NCI-H2196 (cell line): ENCODE data around the gene BEND5.

Experiments used
- DNase-seq: peaks from one replicate; lab custom pipeline; 2025; ENCODE audit not compliant: unreplicated experiment; lab: John Stamatoyannopoulos, UW

BEND5 gene

DNA sequence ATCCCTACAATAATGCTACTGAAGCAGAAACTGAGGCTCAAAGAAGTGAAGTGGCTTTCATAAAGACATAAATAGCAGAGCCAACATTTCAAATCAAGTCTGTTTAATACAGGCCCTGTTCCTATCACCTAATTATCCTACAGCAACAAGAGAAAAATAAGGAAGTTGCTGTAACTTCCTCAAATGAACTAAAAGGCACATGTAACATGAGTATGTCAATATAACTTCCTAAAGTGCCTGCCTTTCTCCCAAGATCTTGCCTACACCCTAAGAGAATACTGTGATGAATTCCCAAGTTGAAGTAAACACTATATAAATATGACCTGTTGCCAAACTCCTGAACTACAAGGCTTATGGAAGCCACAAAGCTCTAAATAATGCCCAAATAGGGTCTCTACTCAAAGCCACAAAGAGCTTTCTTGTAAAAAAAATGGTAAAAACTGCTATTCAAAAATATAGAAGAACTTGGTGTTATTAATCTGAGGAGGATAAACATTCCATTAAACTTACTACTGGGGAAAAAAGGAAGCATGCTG lies 8.6 kb downstream of the BEND5 start:
- no peak for DNase-seq

DNA sequence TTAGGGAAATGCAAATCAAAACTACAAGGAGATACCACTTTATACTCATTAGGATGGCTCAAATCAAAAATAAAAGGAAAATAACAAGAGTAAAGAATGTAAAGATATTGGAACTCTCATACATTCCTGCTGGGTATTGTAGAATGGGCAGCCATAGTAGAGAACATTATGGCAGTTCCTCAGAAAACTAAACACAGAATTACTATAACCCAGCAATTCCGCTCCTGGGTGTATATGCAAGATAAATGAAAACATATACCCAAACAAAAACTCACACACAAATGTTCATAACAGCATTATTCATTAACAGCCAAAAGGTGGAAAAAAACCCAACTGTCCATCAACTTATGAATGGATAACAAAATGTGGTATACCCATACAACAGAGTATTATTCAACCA lies 11.4 kb downstream of the BEND5 start:
- no peak for DNase-seq

- no peak for DNase-seq
Observed at GRCh38 chr1:48761986-48762385, 14.7 kb downstream of the BEND5 start.

DNA sequence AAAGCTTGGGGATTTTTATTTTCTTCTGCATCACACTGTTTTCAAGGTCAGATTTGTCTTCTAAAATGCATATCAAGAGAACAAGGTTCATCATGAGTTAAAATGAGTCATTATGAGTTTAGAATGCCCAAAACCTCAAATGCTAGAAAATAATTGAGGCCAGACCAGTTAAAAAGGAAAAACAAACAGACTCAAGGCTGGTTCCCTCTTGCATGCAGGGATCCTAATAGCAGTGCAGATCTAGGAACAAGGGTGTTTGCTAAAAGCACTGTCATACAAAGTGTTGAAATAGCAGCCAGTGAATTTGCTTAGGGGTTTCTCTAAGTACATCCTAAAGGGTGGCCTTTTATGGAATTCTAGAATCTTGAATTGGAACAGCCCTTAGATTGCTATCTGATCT lies 15.3 kb downstream of the BEND5 start:
- DNase-seq: no peak

DNA sequence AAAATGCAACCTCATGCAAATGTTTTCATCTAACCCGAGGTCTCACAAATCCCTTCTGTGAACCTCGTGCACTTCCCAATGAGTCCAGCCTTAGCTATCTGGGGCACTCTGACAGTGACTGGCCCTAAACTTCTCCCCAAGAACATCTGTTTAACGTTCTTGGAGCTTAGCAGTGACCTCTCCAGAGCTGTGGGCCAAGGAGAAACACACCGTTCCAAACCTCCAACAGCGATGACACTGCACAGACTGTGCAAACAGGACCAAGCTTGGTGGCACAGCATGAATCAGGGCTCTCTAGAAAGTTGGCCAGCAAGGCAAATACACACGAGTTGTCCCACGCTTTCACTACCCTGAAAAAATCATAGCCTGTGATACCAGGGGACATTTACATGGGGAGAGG lies 15.8 kb downstream of the BEND5 start:
- DNase-seq: no peak

DNA sequence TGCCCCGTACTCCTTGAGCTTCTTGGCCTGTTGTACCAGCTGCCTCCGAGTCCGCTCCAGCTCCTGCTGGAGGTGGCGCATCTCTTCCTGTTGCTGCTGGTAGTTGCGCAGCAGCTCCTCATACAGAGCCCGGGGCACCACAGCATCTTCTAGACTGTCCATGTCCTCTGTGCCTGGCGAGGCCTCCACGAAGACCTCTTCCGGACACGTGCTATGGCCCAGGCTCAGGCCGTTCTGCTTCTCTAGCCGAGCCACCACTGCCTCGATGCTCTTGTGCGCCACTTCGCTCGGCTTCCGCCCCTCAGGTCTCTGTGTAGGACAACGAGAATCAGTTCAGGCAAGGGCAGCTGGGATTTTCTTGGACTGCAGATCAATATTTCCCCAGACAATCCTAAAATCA lies 17.7 kb downstream of the BEND5 start:
- no peak for DNase-seq

- DNase-seq: no peak
Observed at GRCh38 chr1:48757363-48757762, 19.3 kb downstream of the BEND5 start.

GRCh38 chr1:48756683-48757316 lies 19.9 kb downstream of the BEND5 start:
- DNase-seq: no peak

GRCh38 chr1:48753293-48753692 lies 23.4 kb downstream of the BEND5 start:
- DNase-seq: no peak

GRCh38 chr1:48750109-48750508 lies 26.6 kb downstream of the BEND5 start:
- DNase-seq: no peak

GRCh38 chr1:48749068-48749467 lies 27.6 kb downstream of the BEND5 start:
- no peak for DNase-seq

DNA sequence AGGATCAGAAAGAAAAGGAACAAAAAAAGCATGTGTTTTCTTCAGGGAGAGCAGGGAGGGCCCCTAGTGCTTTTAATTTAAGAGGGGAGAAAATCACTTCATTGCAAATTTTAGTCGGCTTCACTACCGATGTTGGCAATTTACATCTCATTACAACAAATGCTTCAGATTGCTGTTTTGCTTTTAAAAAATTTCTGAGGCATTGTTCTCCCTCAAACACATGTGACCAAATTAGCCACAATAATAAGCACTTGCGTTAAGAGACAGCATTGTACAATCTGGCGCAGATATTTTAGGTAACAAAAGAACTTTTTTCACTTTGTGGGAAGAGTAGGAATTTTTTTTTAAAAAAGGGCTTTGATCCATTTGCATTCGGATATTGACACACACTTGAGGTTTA lies 29.8 kb downstream of the BEND5 start:
- no peak for DNase-seq

GRCh38 chr1:48744032-48744431 lies 32.7 kb downstream of the BEND5 start:
- DNase-seq: no peak

- DNase-seq: no peak
Observed at GRCh38 chr1:48743480-48743879, 33.2 kb downstream of the BEND5 start.

DNA sequence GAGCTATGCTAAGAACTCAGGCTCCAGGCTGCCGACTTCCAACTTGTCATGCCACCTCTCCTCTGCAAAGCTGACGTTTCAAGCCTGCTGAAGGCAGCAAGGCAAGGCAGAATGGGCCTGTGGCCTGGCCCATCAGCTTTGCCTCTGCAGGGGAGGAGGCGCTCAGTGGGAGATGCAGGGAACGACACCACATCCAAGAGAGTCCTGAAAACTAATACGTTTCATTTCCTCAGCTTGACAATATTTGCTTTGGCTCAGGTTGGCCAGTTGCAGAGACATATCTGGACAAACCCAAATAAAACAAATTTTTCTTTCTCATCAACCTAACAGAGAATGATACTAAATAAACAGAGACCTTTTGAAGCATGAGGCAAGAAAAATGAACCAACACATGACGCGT lies 35.3 kb downstream of the BEND5 start:
- peak; percentile 63 for DNase-seq

GRCh38 chr1:48740621-48741020 lies 36.1 kb downstream of the BEND5 start:
- no peak for DNase-seq

DNA sequence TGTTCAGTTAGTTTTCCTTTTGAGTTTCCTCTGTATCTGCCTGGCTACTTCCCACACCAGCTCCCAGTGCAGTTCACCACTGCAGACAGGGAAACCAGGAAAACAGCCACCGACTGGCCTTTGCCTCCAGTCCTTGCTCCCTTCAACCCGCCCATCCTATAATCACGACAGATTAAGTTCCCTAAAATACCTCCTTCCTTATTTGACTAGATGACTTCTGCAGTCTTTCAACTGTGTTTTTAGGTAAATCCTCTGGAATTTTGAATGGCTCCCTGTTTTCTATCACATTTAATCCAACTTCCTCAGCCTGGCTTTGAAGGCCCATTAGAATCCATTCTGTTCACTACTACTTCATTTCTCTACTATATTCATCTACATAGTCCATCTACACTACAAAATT lies 37.6 kb downstream of the BEND5 start:
- DNase-seq: no peak

DNA sequence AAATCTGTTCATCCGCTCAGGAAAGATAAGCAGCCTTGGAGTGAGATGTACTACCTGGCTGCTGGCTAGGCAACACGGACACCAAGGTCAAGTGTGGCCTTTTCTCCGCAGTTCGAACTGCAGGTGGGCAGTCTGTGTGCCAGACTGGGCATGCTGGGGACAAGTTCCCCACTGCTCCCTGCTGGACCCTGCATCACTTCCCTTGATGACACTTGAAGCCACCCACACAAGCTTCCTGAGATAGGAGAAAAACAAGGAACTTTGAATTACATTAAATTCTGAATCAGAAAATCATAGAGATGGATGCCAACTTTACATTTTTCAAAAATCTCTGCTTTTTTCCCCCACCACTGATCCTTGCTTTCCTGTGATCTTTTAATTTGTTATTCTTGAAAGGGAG lies 38.3 kb downstream of the BEND5 start:
- no peak for DNase-seq

DNA sequence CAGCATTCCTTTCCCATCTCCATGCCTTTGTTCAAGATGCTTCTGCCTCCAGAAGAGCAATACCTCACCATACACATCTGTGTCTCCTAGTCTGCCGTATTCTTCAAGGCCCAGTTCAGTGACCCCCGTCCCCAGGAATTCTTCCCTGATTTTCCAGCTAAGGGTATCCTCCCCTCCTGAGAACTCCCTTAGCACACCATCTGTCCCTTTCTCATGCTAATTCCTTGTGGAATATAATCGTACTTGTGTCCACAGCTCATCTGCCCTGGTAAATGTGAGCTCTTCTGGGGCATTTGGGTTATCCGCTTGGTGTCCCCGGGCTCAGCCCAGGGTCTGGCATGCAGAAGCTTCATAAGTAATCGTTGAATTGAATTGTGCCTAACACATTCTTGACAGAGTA lies 40.9 kb downstream of the BEND5 start:
- no peak for DNase-seq

GRCh38 chr1:48730164-48730910 lies 46.4 kb downstream of the BEND5 start:
- DNase-seq: no peak

GRCh38 chr1:48728584-48728983 lies 48.1 kb downstream of the BEND5 start:
- no peak for DNase-seq

DNA sequence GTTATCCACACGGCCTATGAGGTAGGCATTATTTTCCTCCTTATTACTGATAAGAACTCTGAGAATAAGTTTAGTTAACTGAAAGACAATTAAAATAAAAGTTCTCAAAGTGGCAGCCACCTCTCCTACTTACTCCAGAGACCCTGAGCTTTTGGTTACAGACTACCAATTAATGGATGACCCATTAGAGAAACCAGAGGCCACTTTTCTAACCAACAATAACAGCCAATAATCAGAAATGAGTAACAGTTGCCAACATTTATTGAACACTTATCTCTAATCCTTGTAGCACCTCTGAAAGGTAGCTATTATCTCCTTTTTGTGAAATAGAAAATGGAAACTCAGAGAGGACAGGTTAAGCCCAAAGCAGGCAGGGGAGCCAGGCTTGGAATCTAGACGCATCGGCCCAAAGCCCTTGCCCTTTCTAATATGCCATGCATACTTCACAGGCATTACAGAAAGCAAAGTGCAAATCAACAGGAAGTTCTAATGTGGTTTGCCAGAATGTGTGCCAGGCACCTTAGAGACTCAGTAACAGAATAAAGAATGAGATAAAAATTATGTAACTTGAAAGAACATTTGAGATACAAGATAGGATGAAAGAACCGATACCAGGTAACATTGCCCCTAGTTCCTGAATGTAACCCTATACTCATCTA lies 50.0 kb downstream of the BEND5 start:
- DNase-seq: no peak
